Ammon's horn (tissue), 1 donor: Measurements from ENCODE around the gene HEATR9.

Experiments used
- DNase-seq: peaks from one replicate; pipeline ENCODE4 v3.0.0-alpha.2; 2016; ENCODE audit warnings: low spot score

HEATR9 gene

GRCh38 chr17:35893751-35894150 lies 25.1 kb upstream of the HEATR9 start:
- no peak for DNase-seq

- no peak for DNase-seq
These were observed 23.7 kb upstream of the HEATR9 start for GRCh38 chr17:35892091-35893035.

GRCh38 chr17:35891269-35891668 lies 22.6 kb upstream of the HEATR9 start:
- DNase-seq = no peak

- DNase-seq = no peak
These were observed 22.1 kb upstream of the HEATR9 start for GRCh38 chr17:35890774-35891155.

- peak; percentile 54 for DNase-seq
These were observed 21.4 kb upstream of the HEATR9 start for GRCh38 chr17:35889818-35890773.

- DNase-seq = no peak
These were observed 20.6 kb upstream of the HEATR9 start for GRCh38 chr17:35889241-35889640.

GRCh38 chr17:35879773-35880654 lies 11.3 kb upstream of the HEATR9 start, which contains the start of gene CCL5:
Gene CCL5, minus strand, starts transcription at chr17:35880360.
- no peak for DNase-seq

GRCh38 chr17:35878361-35878760 lies 9.7 kb upstream of the HEATR9 start:
- no peak for DNase-seq

- no peak for DNase-seq
These were observed 8.8 kb upstream of the HEATR9 start for GRCh38 chr17:35877345-35878029.

GRCh38 chr17:35876534-35876933 lies 7.8 kb upstream of the HEATR9 start:
- DNase-seq = no peak

- DNase-seq = no peak
These were observed 7.1 kb upstream of the HEATR9 start for GRCh38 chr17:35875800-35876139.

GRCh38 chr17:35875072-35875799 lies 6.5 kb upstream of the HEATR9 start:
- DNase-seq = no peak

GRCh38 chr17:35872196-35872980 lies 3.7 kb upstream of the HEATR9 start:
- no peak for DNase-seq

GRCh38 chr17:35870906-35871819 lies 2.5 kb upstream of the HEATR9 start:
- DNase-seq = peak; percentile 20

- no peak for DNase-seq
These were observed 1.1 kb downstream of the HEATR9 start for GRCh38 chr17:35867574-35867973.

GRCh38 chr17:35866341-35866950 lies 2.2 kb downstream of the HEATR9 start:
- DNase-seq = no peak

- DNase-seq = no peak
These were observed 3.0 kb downstream of the HEATR9 start for GRCh38 chr17:35865412-35866340.
